Endothelial cell of umbilical vein (primary cell): Measurements from ENCODE around the gene CEACAM5. TPM values are rescaled to one million over a fixed set of nuclear protein-coding genes. Genes with fewer than 3 reads are reported as not detected.

Experiments used
- BruUV-seq: library from RNA; stranded (reverse); fragments of 400-500 nt; replicated peaks from 2 replicates; lab custom pipeline; 2021; lab: Mats Ljungman, UMichigan
- CTCF ChIA-PET: fragments of 300-600, 350-600 bp; sonication (Branson Sonifier 250); formaldehyde crosslinking; loops from one replicate; lab custom pipeline; 2021; ENCODE audit warnings: antibody characterized with exemption, inconsistent platforms; lab: Charles Lee
- POLR2A ChIA-PET: fragments of 300-600, 350-600 bp; sonication (Branson Sonifier 250); formaldehyde crosslinking; loops from one replicate; lab custom pipeline; 2021; ENCODE audit warnings: antibody characterized with exemption, inconsistent platforms; lab: Charles Lee
- DNase-seq: peaks from one replicate; pipeline ENCODE4 v3.0.0-alpha.2; 2011; ENCODE audit warnings: low read depth, low spot score
- FAIRE-seq: peaks from 2 replicates; lab custom pipeline; 2011; peaks lifted over from hg19 to GRCh38; lab: Jason Lieb, UNC
- H2AFZ ChIP-seq: 2 replicates; pipeline ENCODE4 v1.6.0; 2012; ENCODE audit warnings: low read depth, low read length, control low read depth, inconsistent platforms
- H3K27ac ChIP-seq: 2 replicates; pipeline ENCODE4 v1.5.1; 2011; ENCODE audit warnings: low read depth, mild to moderate bottlenecking, control low read depth, low read length, moderate library complexity; ENCODE audit not compliant: insufficient read depth
- H3K27me3 ChIP-seq, 2 experiments: 2 replicates each; pipeline versions ENCODE4 v1.6.0 to v1.6.1; 2011; ENCODE audit warnings: low read length in 2 of 2, mixed read lengths in 1 of 2; ENCODE audit not compliant: control insufficient read depth in 2 of 2, insufficient read depth in 2 of 2
- H3K36me3 ChIP-seq, 2 experiments: 2 replicates in 1 of 2; 3 replicates in 1 of 2; pipeline ENCODE4 v1.5.1; 2011; ENCODE audit warnings: low read length in 2 of 2, mild to moderate bottlenecking in 1 of 2, moderate library complexity in 1 of 2; ENCODE audit not compliant: control insufficient read depth in 2 of 2, insufficient read depth in 2 of 2; ENCODE audit errors: extremely low read depth in 1 of 2
- H3K4me1 ChIP-seq: 3 replicates; pipeline ENCODE4 v1.5.1; 2011; ENCODE audit warnings: mild to moderate bottlenecking, low read length; ENCODE audit not compliant: control insufficient read depth, insufficient read depth; ENCODE audit errors: extremely low read depth
- H3K4me2 ChIP-seq: 2 replicates; pipeline ENCODE4 v1.6.1; 2011; ENCODE audit warnings: low read length, control low read depth, mixed read lengths; ENCODE audit not compliant: insufficient read depth
- H3K4me3 ChIP-seq, 3 experiments: fragments of 200-600 bp in 1 of 3; sonication (generic), shearing (Covaris generic) in 1 of 3; replicated peaks in 1 of 3; 2 replicates each; pipeline ENCODE4 v1.5.1; 2011 to 2016; ENCODE audit warnings: control low read depth in 3 of 3, low read length in 3 of 3, mild to moderate bottlenecking in 2 of 3, inconsistent platforms in 1 of 3, low read depth in 1 of 3, moderate library complexity in 1 of 3; ENCODE audit not compliant: insufficient read depth in 1 of 3
- H3K79me2 ChIP-seq: 2 replicates; pipeline ENCODE4 v1.6.0; 2012; ENCODE audit warnings: low read length, inconsistent platforms; ENCODE audit not compliant: control insufficient read depth, insufficient read depth
- H3K9ac ChIP-seq: replicated peaks from 2 replicates; pipeline ENCODE3; 2011; ENCODE audit warnings: low read length, control low read depth; ENCODE audit not compliant: insufficient read depth; ENCODE audit errors: extremely low read depth
- H3K9me1 ChIP-seq: replicated peaks from 3 replicates; pipeline ENCODE4 v1.6.0; 2011; ENCODE audit warnings: mild to moderate bottlenecking, low read length; ENCODE audit not compliant: control insufficient read depth, insufficient read depth; ENCODE audit errors: extremely low read depth
- H3K9me3 ChIP-seq: replicated peaks from 2 replicates; pipeline ENCODE4 v1.5.1; 2012; ENCODE audit warnings: low read length, inconsistent platforms; ENCODE audit not compliant: control insufficient read depth, insufficient read depth
- H4K20me1 ChIP-seq: replicated peaks from 2 replicates; pipeline ENCODE3; 2011; ENCODE audit warnings: mild to moderate bottlenecking, low read length; ENCODE audit not compliant: control insufficient read depth, insufficient read depth; ENCODE audit errors: extremely low read depth
- EZH2 ChIP-seq: IDR thresholded peaks from 2 replicates; pipeline ENCODE4 v1.6.1; 2012; ENCODE audit warnings: borderline replicate concordance, low read depth, mild to moderate bottlenecking, moderate library complexity, low read length, inconsistent platforms; ENCODE audit not compliant: severe bottlenecking
- FOS ChIP-seq: IDR thresholded peaks from 2 replicates; pipeline ENCODE4 v1.6.1; 2011; ENCODE audit warnings: mild to moderate bottlenecking, low read length, moderate library complexity, borderline replicate concordance; ENCODE audit not compliant: insufficient read depth
- GATA2 ChIP-seq: IDR thresholded peaks from 2 replicates; pipeline ENCODE4 v1.7.0; 2011; ENCODE audit warnings: low read depth, mild to moderate bottlenecking, moderate library complexity, mixed read lengths, low read length; ENCODE audit not compliant: insufficient read length, insufficient read depth
- JUN ChIP-seq: IDR thresholded peaks from 2 replicates; pipeline ENCODE4 v1.6.1; 2011; ENCODE audit warnings: borderline replicate concordance, low read depth; ENCODE audit not compliant: insufficient read length, insufficient read depth
- MAX ChIP-seq: IDR thresholded peaks from 2 replicates; pipeline ENCODE4 v1.6.1; 2011; ENCODE audit not compliant: insufficient read depth, insufficient read length
- MYC ChIP-seq: IDR thresholded peaks from one replicate; pipeline ENCODE4 v1.6.1; 2011; ENCODE audit warnings: mild to moderate bottlenecking, low read depth, low read length
- POLR2A ChIP-seq: IDR thresholded peaks from 2 replicates; pipeline ENCODE4 v1.6.1; 2012; ENCODE audit warnings: low read depth, mild to moderate bottlenecking, control low read depth, low read length
- POLR2AphosphoS5 ChIP-seq: IDR thresholded peaks from 2 replicates; pipeline ENCODE4 v1.6.1; 2012; ENCODE audit warnings: low read depth, mild to moderate bottlenecking, control low read depth, low read length, moderate library complexity; ENCODE audit not compliant: insufficient read depth
- dilution Hi-C: fragments of 300-500 bp; cut with MboI; formaldehyde crosslinking; loops from one replicate; pipeline ENCODE4 v1.15.0; 2019; ENCODE audit warnings: low sequenced_read_pairs; ENCODE audit not compliant: extremely low pct_ligation_motif_present
- intact Hi-C: fragments of 100-400 bp; cut with micrococcal nuclease; formaldehyde crosslinking; loops from one replicate; pipeline ENCODE4 v1.10.0; 2022
- polyA plus RNA-seq, 4 experiments: library from polyadenylated mRNA; depleted of rRNA in 3 of 4; stranded (reverse) in 3 of 4; unstranded in 1 of 4; fragments of >200 nt; gene quantifications; 2 replicates each; pipeline versions ENCODE4 v1.2.1 to v1.2.3, GENCODE V29; 2011 to 2012; ENCODE audit warnings: missing spikeins in 1 of 4
- total RNA-seq: library from RNA; stranded (reverse); gene quantifications from 2 replicates; pipeline ENCODE4 v1.2.3, GENCODE V29; 2021
- TF ChIP-seq, protein P1 (sequence below), 2 donors: IDR thresholded peaks; 1 replicate in 1 of 2; 2 replicates in 1 of 2; pipeline ENCODE4 v1.5.1; 2011; ENCODE audit warnings: low read length in 2 of 2, mild to moderate bottlenecking in 2 of 2, moderate library complexity in 2 of 2, control low read depth in 1 of 2, inconsistent platforms in 1 of 2, low read depth in 1 of 2; ENCODE audit not compliant: insufficient read depth in 1 of 2; ENCODE audit errors: extremely low read depth in 1 of 2

Gene CEACAM5
- total and polyA plus RNA-seq, 2 donors (not counting 3 experiments of a cell fraction or from before 2014, with no cell fraction given) = not detected

GRCh38 chr19:41701401-41702075 is 6.9 kb upstream of the CEACAM5 start:
- Histone ChIP-seq H3K9ac (no peak overlapping the region), H2AFZ (no peak overlapping the region), H3K4me3 (no peak overlapping the region), H3K4me1 (no peaks in the 10 kb centered on the region), H3K9me1 (no peaks in the 10 kb centered on the region), H3K4me2 (no peak overlapping the region), H3K27me3 (no peaks in the 10 kb centered on the region), H3K79me2 (no peaks in the 10 kb centered on the region), H4K20me1 (no peaks in the 10 kb centered on the region), H3K9me3 (no peaks in the 10 kb centered on the region), H3K27ac (no peak overlapping the region), H3K36me3 (no peaks in the 10 kb centered on the region)
- no peak for TF ChIP-seq POLR2A
- TF ChIP-seq MYC = no peak
- TF ChIP-seq JUN = no peak
- no peak for TF ChIP-seq GATA2
- no peak for TF ChIP-seq POLR2AphosphoS5
- TF ChIP-seq FOS = no peak
- TF ChIP-seq EZH2 = no peak
- TF ChIP-seq, protein P1, sequence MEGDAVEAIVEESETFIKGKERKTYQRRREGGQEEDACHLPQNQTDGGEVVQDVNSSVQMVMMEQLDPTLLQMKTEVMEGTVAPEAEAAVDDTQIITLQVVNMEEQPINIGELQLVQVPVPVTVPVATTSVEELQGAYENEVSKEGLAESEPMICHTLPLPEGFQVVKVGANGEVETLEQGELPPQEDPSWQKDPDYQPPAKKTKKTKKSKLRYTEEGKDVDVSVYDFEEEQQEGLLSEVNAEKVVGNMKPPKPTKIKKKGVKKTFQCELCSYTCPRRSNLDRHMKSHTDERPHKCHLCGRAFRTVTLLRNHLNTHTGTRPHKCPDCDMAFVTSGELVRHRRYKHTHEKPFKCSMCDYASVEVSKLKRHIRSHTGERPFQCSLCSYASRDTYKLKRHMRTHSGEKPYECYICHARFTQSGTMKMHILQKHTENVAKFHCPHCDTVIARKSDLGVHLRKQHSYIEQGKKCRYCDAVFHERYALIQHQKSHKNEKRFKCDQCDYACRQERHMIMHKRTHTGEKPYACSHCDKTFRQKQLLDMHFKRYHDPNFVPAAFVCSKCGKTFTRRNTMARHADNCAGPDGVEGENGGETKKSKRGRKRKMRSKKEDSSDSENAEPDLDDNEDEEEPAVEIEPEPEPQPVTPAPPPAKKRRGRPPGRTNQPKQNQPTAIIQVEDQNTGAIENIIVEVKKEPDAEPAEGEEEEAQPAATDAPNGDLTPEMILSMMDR (IDR thresholded peaks at IDR 0.05; ENCODE audit: extremely low read depth in 1 of 2, insufficient read depth in 1 of 2, low read depth in 1 of 2, low read length in 2 of 2) = no peak
- TF ChIP-seq MAX = no peak
- CTCF ChIA-PET = interaction anchor here (1.2 kb wide), 2 partner anchors 10 to 55 kb away, joined by 3 read pairs; no protein-coding TSS in a partner anchor
- POLR2A ChIA-PET = no interaction called here
- intact Hi-C loops (no loop called here), dilution Hi-C loops (no loop called here)
- no peak for FAIRE-seq
- DNase-seq = no peak
- no TSS peak for BruUV-seq
